Activated T-helper 9 cell treated with anti-CD3 and anti-CD28 coated beads, Interleukin-2, amount 50 U/mL, for 16 hours (primary cell): Measurements from ENCODE around the gene CCDC24.

Experiments used
- DNase-seq: peaks from one replicate; pipeline ENCODE4 v3.0.0-alpha.2; 2020; ENCODE audit warnings: low read depth

Gene CCDC24

GRCh38 chr1:43999455-43999854, 8.1 kb downstream of the CCDC24 start:
- DNase-seq = no peak

GRCh38 chr1:44000122-44000665, 8.8 kb downstream of the CCDC24 start:
- DNase-seq = no peak

GRCh38 chr1:44002165-44002564, 10.8 kb downstream of the CCDC24 start:
- DNase-seq = no peak

GRCh38 chr1:44002606-44003157, 11.3 kb downstream of the CCDC24 start:
- no peak for DNase-seq

GRCh38 chr1:44008259-44008658, 16.9 kb downstream of the CCDC24 start:
- no peak for DNase-seq

GRCh38 chr1:44010935-44011471, 19.6 kb downstream of the CCDC24 start:
- DNase-seq = no peak

GRCh38 chr1:44012404-44012803, 21.0 kb downstream of the CCDC24 start:
- DNase-seq = no peak

- no peak for DNase-seq
Measured at GRCh38 chr1:44012941-44013609, 21.7 kb downstream of the CCDC24 start.

GRCh38 chr1:44013949-44014348, 22.6 kb downstream of the CCDC24 start:
- DNase-seq = no peak

GRCh38 chr1:44014365-44015104, 23.1 kb downstream of the CCDC24 start:
- no peak for DNase-seq

GRCh38 chr1:44015206-44015605, 23.8 kb downstream of the CCDC24 start:
- no peak for DNase-seq

GRCh38 chr1:44016041-44016889, 24.9 kb downstream of the CCDC24 start:
- no peak for DNase-seq

GRCh38 chr1:44016890-44017400, 25.5 kb downstream of the CCDC24 start:
- no peak for DNase-seq

- DNase-seq = no peak
Measured at GRCh38 chr1:44019466-44019948, 28.1 kb downstream of the CCDC24 start.

- DNase-seq = no peak
Measured at GRCh38 chr1:44020464-44020863, 29.1 kb downstream of the CCDC24 start.

- no peak for DNase-seq
Measured at GRCh38 chr1:44021156-44021555, 29.8 kb downstream of the CCDC24 start.

- no peak for DNase-seq
Measured at GRCh38 chr1:44021581-44022321, 30.4 kb downstream of the CCDC24 start.

GRCh38 chr1:44024031-44024902, 32.9 kb downstream of the CCDC24 start:
- no peak for DNase-seq

GRCh38 chr1:44024903-44025525, 33.6 kb downstream of the CCDC24 start:
- DNase-seq = no peak
